ENCODE results near the gene BNIP3.

BNIP3 gene

GRCh38 chr10:131977323-131978096, 4.2 kb downstream of the BNIP3 start:
- TF ChIP-seq REST (IDR thresholded peaks at IDR 0.05; ENCODE audit: insufficient replicate concordance, low read depth) (no peak), SPI1 (IDR thresholded peaks at IDR 0.05; ENCODE audit: borderline replicate concordance, low read depth) (no peak), POLR2AphosphoS5 (IDR thresholded peaks at IDR 0.05; ENCODE audit: low read depth) (no peak), CTCF (IDR thresholded peaks at IDR 0.05; ENCODE audit: insufficient read depth, low read length) (no peak), GABPA (IDR thresholded peaks at IDR 0.05; ENCODE audit: low read depth) (no peak)
- Histone ChIP-seq H3K27ac (replicated peaks) (no peak overlapping the region), H3K27me3 (ENCODE audit: insufficient read depth, poor library complexity, severe bottlenecking) (no peaks in the 10 kb centered on the region), H3K4me3 (replicated peaks; ENCODE audit: insufficient read depth, low read length) (no peak overlapping the region)
- DNase-seq (ENCODE audit: low read depth in 1 of 2, low spot score in 1 of 2) = no peak

- no peak overlapping the region for H3K27ac ChIP-seq (replicated peaks)
- no peak for TF ChIP-seq GABPA (IDR thresholded peaks at IDR 0.05; ENCODE audit: low read depth)
- no peak for TF ChIP-seq POLR2AphosphoS5 (IDR thresholded peaks at IDR 0.05; ENCODE audit: low read depth)
- no peak for TF ChIP-seq REST (IDR thresholded peaks at IDR 0.05; ENCODE audit: insufficient replicate concordance, low read depth)
- no peak for TF ChIP-seq SPI1 (IDR thresholded peaks at IDR 0.05; ENCODE audit: borderline replicate concordance, low read depth)
- no peak for TF ChIP-seq CTCF (IDR thresholded peaks at IDR 0.05; ENCODE audit: insufficient read depth, low read length)
- H3K4me3 ChIP-seq (replicated peaks; ENCODE audit: insufficient read depth, low read length) = no peak overlapping the region
- DNase-seq (ENCODE audit: low read depth in 1 of 2, low spot score in 1 of 2) = no peak
- H3K27me3 ChIP-seq (ENCODE audit: insufficient read depth, poor library complexity, severe bottlenecking) = no peaks in the 10 kb centered on the region
Measured at GRCh38 chr10:131975796-131976195, 5.9 kb downstream of the BNIP3 start.

GRCh38 chr10:131975003-131975402, 6.7 kb downstream of the BNIP3 start:
- TF ChIP-seq CTCF (IDR thresholded peaks at IDR 0.05; ENCODE audit: insufficient read depth, low read length) = no peak
- no peaks in the 10 kb centered on the region for H3K27me3 ChIP-seq (ENCODE audit: insufficient read depth, poor library complexity, severe bottlenecking)
- H3K27ac ChIP-seq (replicated peaks) = no peak overlapping the region
- no peak for DNase-seq (ENCODE audit: low read depth in 1 of 2, low spot score in 1 of 2)
- H3K4me3 ChIP-seq (replicated peaks; ENCODE audit: insufficient read depth, low read length) = no peak overlapping the region
